ENCODE data around the gene NBPF1. TPM values are rescaled to one million over a fixed set of nuclear protein-coding genes. Genes with fewer than 3 reads are reported as not detected.
A peak's percentile ranks its signal among the peaks of the same experiment; 100 is the strongest.
"Not testable (repeated sequence)": the region's sequence is repeated elsewhere in the genome, so short reads cannot be mapped to it uniquely, and the experiment has no call there.

The NBPF1 gene
- total RNA-seq, 2 experiments from 2014 or later, result 1.9 to 2.4 TPM

- H3K27ac Mint-ChIP-seq; H3K4me1 Mint-ChIP-seq (ENCODE audit: low read depth); POLR2A ChIA-PET; intact Hi-C loops (cut with micrococcal nuclease); H3K4me3 Mint-ChIP-seq; H3K9me3 Mint-ChIP-seq; H3K36me3 Mint-ChIP-seq; H3K27me3 Mint-ChIP-seq: not testable (repeated sequence)
- CTCF ChIA-PET, result interaction anchor here (1.0 to 1.1 kb wide), 2 partner anchors 14 to 323 kb away, joined by 3 read pairs; no protein-coding TSS in a partner anchor
- peak; percentile 8 for DNase-seq
Measured at GRCh38 chr1:16637941-16638778, 24.8 kb upstream of the NBPF1 start.

- CTCF ChIA-PET; H3K4me3 Mint-ChIP-seq; H3K4me1 Mint-ChIP-seq (ENCODE audit: low read depth); H3K27ac Mint-ChIP-seq; H3K9me3 Mint-ChIP-seq; POLR2A ChIA-PET; H3K27me3 Mint-ChIP-seq; intact Hi-C loops (cut with micrococcal nuclease): not testable (repeated sequence)
- peaks cover 14% of the 10 kb centered on the region for H3K36me3 Mint-ChIP-seq
- DNase-seq, result peak; percentile 7
Measured at GRCh38 chr1:16636551-16637195, 23.3 kb upstream of the NBPF1 start.

GRCh38 chr1:16635959-16636358 is 22.6 kb upstream of the NBPF1 start:
- H3K9me3 Mint-ChIP-seq; intact Hi-C loops (cut with micrococcal nuclease); H3K4me3 Mint-ChIP-seq; H3K27ac Mint-ChIP-seq; H3K27me3 Mint-ChIP-seq; POLR2A ChIA-PET; H3K4me1 Mint-ChIP-seq (ENCODE audit: low read depth): not testable (repeated sequence)
- DNase-seq, result peak; percentile 7
- H3K36me3 Mint-ChIP-seq, result peaks cover 19% of the 10 kb centered on the region
- CTCF ChIA-PET, result interaction anchor here (1.4 kb wide), 1 partner anchor 11 kb away, joined by 4 read pairs; no protein-coding TSS in a partner anchor

GRCh38 chr1:16633540-16634282 is 20.3 kb upstream of the NBPF1 start:
- peaks cover 21% of the 10 kb centered on the region for H3K36me3 Mint-ChIP-seq
- H3K4me1 Mint-ChIP-seq (ENCODE audit: low read depth); H3K27ac Mint-ChIP-seq; H3K4me3 Mint-ChIP-seq; intact Hi-C loops (cut with micrococcal nuclease); DNase-seq; H3K9me3 Mint-ChIP-seq; H3K27me3 Mint-ChIP-seq; POLR2A ChIA-PET: not testable (repeated sequence)
- CTCF ChIA-PET, result interaction anchor here (0.6 kb wide), 1 partner anchor 1217 kb away, joined by 3 read pairs; no protein-coding TSS in a partner anchor

- POLR2A ChIA-PET, result not testable (repeated sequence)
Measured at GRCh38 chr1:16632044-16632850, 18.9 kb upstream of the NBPF1 start.

GRCh38 chr1:16631248-16632043 is 18.1 kb upstream of the NBPF1 start:
- POLR2A ChIA-PET, result no interaction called here
- peak; percentile 9 for DNase-seq
- Mint-ChIP-seq H3K4me1 (ENCODE audit: low read depth) (no peaks in the 10 kb centered on the region), H3K36me3 (peaks cover 36% of the 10 kb centered on the region), H3K4me3 (no peak overlapping the region), H3K9me3 (no peaks in the 10 kb centered on the region), H3K27me3 (no peaks in the 10 kb centered on the region), H3K27ac (peak overlapping the region; percentile 42)
- intact Hi-C loops (cut with micrococcal nuclease), result no loop called here
- CTCF ChIA-PET, result no interaction called here

More at GRCh38 chr1:16632044-16632850, 18.9 kb upstream of the NBPF1 start:
- H3K27ac Mint-ChIP-seq; H3K27me3 Mint-ChIP-seq; CTCF ChIA-PET; H3K9me3 Mint-ChIP-seq; H3K4me1 Mint-ChIP-seq (ENCODE audit: low read depth); intact Hi-C loops (cut with micrococcal nuclease); H3K4me3 Mint-ChIP-seq: not testable (repeated sequence)
- peak; percentile 5 for DNase-seq
- peaks cover 32% of the 10 kb centered on the region for H3K36me3 Mint-ChIP-seq

GRCh38 chr1:16630661-16631247 is 17.4 kb upstream of the NBPF1 start:
- POLR2A ChIA-PET, result no interaction called here
- no peak overlapping the region for H3K4me3 Mint-ChIP-seq

GRCh38 chr1:16629916-16630530 is 16.7 kb upstream of the NBPF1 start:
- H3K4me3 Mint-ChIP-seq; H3K9me3 Mint-ChIP-seq; intact Hi-C loops (cut with micrococcal nuclease); H3K27me3 Mint-ChIP-seq; H3K27ac Mint-ChIP-seq; POLR2A ChIA-PET; H3K4me1 Mint-ChIP-seq (ENCODE audit: low read depth): not testable (repeated sequence)
- H3K36me3 Mint-ChIP-seq, result peaks cover 46% of the 10 kb centered on the region
- peak; percentile 7 for DNase-seq
- CTCF ChIA-PET, result interaction anchor here (0.6 kb wide), 1 partner anchor 50 kb away, joined by 3 read pairs; no protein-coding TSS in a partner anchor

More at GRCh38 chr1:16630661-16631247, 17.4 kb upstream of the NBPF1 start:
- no peaks in the 10 kb centered on the region for H3K27me3 Mint-ChIP-seq
- no peaks in the 10 kb centered on the region for H3K4me1 Mint-ChIP-seq (ENCODE audit: low read depth)
- peak; percentile 7 for DNase-seq
- no peaks in the 10 kb centered on the region for H3K9me3 Mint-ChIP-seq
- H3K36me3 Mint-ChIP-seq, result peaks cover 43% of the 10 kb centered on the region
- CTCF ChIA-PET, result interaction anchor here (0.6 kb wide), 1 partner anchor 49 kb away, joined by 3 read pairs; no protein-coding TSS in a partner anchor
- intact Hi-C loops (cut with micrococcal nuclease), result no loop called here
- H3K27ac Mint-ChIP-seq, result no peak overlapping the region

- no peaks in the 10 kb centered on the region for H3K9me3 Mint-ChIP-seq
- intact Hi-C loops (cut with micrococcal nuclease), result no loop called here
- DNase-seq, result peak; percentile 9
- H3K36me3 Mint-ChIP-seq, result peaks cover 39% of the 10 kb centered on the region
- H3K4me1 Mint-ChIP-seq (ENCODE audit: low read depth), result no peaks in the 10 kb centered on the region
- ChIA-PET CTCF (no interaction called here), POLR2A (no interaction called here)
- no peak overlapping the region for H3K4me3 Mint-ChIP-seq
- H3K27ac Mint-ChIP-seq, result no peak overlapping the region
- H3K27me3 Mint-ChIP-seq, result no peaks in the 10 kb centered on the region
Measured at GRCh38 chr1:16628361-16629111, 15.2 kb upstream of the NBPF1 start.

- not testable (repeated sequence) for H3K4me3 Mint-ChIP-seq
Measured at GRCh38 chr1:16626409-16626983, 13.1 kb upstream of the NBPF1 start.

More at GRCh38 chr1:16626409-16626983, 13.1 kb upstream of the NBPF1 start:
- CTCF ChIA-PET; H3K27me3 Mint-ChIP-seq; POLR2A ChIA-PET; intact Hi-C loops (cut with micrococcal nuclease); H3K27ac Mint-ChIP-seq; H3K9me3 Mint-ChIP-seq; DNase-seq; H3K4me1 Mint-ChIP-seq (ENCODE audit: low read depth): not testable (repeated sequence)
- peaks cover 32% of the 10 kb centered on the region for H3K36me3 Mint-ChIP-seq

Measured in activated CD4-positive, alpha-beta memory T cell treated with anti-CD3 and anti-CD28 coated beads for 36 hours (primary cell).